ENCODE results near the gene SNIP1.

SNIP1 gene

DNA sequence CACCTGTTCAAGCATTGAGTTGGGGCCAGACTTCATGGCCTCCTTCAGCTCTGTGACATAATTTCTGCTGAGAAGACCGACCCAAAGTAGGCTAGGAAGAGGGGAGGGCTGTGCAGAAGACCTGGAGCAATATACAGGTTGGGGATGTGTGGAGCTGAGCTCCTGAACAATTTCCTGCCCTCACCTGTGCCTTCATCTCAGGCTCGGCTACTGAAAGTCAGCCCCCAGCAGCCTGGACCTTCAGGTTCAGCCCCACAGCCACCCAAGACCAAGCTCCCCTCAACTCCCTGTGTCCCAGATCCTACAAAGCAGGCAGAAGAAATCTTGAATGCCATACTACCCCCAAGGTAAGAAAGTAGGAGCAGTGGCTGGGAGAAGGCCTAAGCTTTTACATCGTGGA is 3.3 kb upstream of the SNIP1 start:
- WGBS = 92% methylated on average over 3 of the region's 3 CpGs
- Histone ChIP-seq H2BK15ac (ENCODE audit: low read depth, poor library complexity, severe bottlenecking) (no peak overlapping the region), H4K91ac (ENCODE audit: low read length) (no peak overlapping the region), H3K4ac (ENCODE audit: low read depth in 1 of 2, low read length in 2 of 2) (peak overlapping the region in 1 of 2 experiments; percentile 55), H2BK5ac (ENCODE audit: low read depth, low read length, poor library complexity, severe bottlenecking) (no peak overlapping the region), H3K27ac (ENCODE audit: low read length, poor library complexity, severe bottlenecking) (no peak overlapping the region), H2BK12ac (ENCODE audit: low read length in 2 of 2) (peak overlapping the region in 1 of 2 experiments; percentile 51), H3K4me1 (ENCODE audit: control insufficient read depth, insufficient read depth, low read depth, low read length) (peaks cover 16% of the 10 kb centered on the region), H3K4me2 (ENCODE audit: low read length, poor library complexity, severe bottlenecking) (peak overlapping the region; percentile 51), H3K14ac (ENCODE audit: low read length in 2 of 2) (peak overlapping the region in 1 of 2 experiments; percentile 14), H3K4me3 (ENCODE audit: insufficient read depth in 1 of 2, low read depth in 1 of 2, low read length in 2 of 2) (peak overlapping the region in 1 of 2 experiments; percentile 75), H2AFZ (ENCODE audit: low read depth, low read length) (no peak overlapping the region), H2AK5ac (ENCODE audit: low read length, severe bottlenecking) (no peak overlapping the region), H4K8ac (ENCODE audit: low read length) (peak overlapping the region; percentile 68), H3K36me3 (ENCODE audit: control insufficient read depth in 1 of 2, insufficient read depth in 2 of 2, low read depth in 1 of 2, low read length in 2 of 2) (peaks cover 16 to 19% of the 10 kb centered on the region in 2 experiments), H2BK120ac (ENCODE audit: low read depth, low read length) (no peak overlapping the region), H3K18ac (ENCODE audit: low read depth in 1 of 2, low read length in 2 of 2) (peak overlapping the region in 1 of 2 experiments; percentile 42), H3K9ac (ENCODE audit: low read length) (peak overlapping the region; percentile 87), H3K27me3 (ENCODE audit: control insufficient read depth in 1 of 2, insufficient read depth in 1 of 2, low read length in 2 of 2) (no peaks in the 10 kb centered on the region), H3K23ac (ENCODE audit: low read length in 2 of 2) (no peak overlapping the region), H3K9me3 (ENCODE audit: control insufficient read depth, low read length) (no peaks in the 10 kb centered on the region), H3K79me1 (replicated peaks; ENCODE audit: low read length, poor library complexity, severe bottlenecking) (peaks cover 4% of the 10 kb centered on the region)
- no peak for DNase-seq

- 19% methylated on average over 31 of the region's 31 CpGs for WGBS
- Histone ChIP-seq H3K27ac (ENCODE audit: low read length, poor library complexity, severe bottlenecking) (no peak within 1 kb of the TSS), H2BK12ac (ENCODE audit: low read length in 2 of 2) (peak within 1 kb of the TSS in 1 of 2 experiments; percentile 51)
Measured at GRCh38 chr1:37556712-37557196, 2.7 kb upstream of the SNIP1 start, which contains the start of gene DNALI1. Gene DNALI1, plus strand, starts transcription at chr1:37556940. Its CDS starts 55 bp downstream, at chr1:37556995.

DNA sequence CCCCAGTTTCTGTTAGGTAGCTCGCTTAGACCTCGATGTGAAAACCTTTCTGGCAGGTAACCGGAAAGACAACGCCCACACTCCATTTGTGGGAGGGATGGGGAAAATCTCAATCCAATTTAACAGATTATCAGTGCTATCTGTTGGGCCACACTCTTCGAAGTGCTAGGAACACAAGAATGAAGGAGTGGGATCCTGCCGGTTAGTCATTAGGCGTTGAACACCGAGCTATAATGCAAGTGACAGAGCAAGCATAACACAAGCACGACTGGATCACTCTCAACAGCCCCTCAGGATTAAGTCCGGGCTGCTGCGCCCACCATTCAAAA is 531 bp downstream of the SNIP1 start:
- no peak for DNase-seq
- no peak overlapping the region for H2BK120ac ChIP-seq (ENCODE audit: low read depth, low read length)
- H3K14ac ChIP-seq (ENCODE audit: low read length in 2 of 2) = peak overlapping the region in 1 of 2 experiments; percentile 80
- peak overlapping the region; percentile 20 to 88 for H3K4ac ChIP-seq (ENCODE audit: low read depth in 1 of 2, low read length in 2 of 2)
- H3K36me3 ChIP-seq (ENCODE audit: control insufficient read depth in 1 of 2, insufficient read depth in 2 of 2, low read depth in 1 of 2, low read length in 2 of 2) = peaks cover 9 to 27% of the 10 kb centered on the region in 2 experiments
- peak overlapping the region; percentile 90 for H2AFZ ChIP-seq (ENCODE audit: low read depth, low read length)
- H3K23ac ChIP-seq (ENCODE audit: low read length in 2 of 2) = no peak overlapping the region
- peak overlapping the region; percentile 81 for H2BK5ac ChIP-seq (ENCODE audit: low read depth, low read length, poor library complexity, severe bottlenecking)
- peak overlapping the region in 1 of 2 experiments; percentile 64 for H2BK12ac ChIP-seq (ENCODE audit: low read length in 2 of 2)
- no peaks in the 10 kb centered on the region for H3K9me3 ChIP-seq (ENCODE audit: control insufficient read depth, low read length)
- no peak overlapping the region for H3K27ac ChIP-seq (ENCODE audit: low read length, poor library complexity, severe bottlenecking)
- H3K4me3 ChIP-seq (ENCODE audit: insufficient read depth in 1 of 2, low read depth in 1 of 2, low read length in 2 of 2) = peak overlapping the region; percentile 96
- H4K8ac ChIP-seq (ENCODE audit: low read length) = peak overlapping the region; percentile 90
- peaks cover 15% of the 10 kb centered on the region for H3K4me1 ChIP-seq (ENCODE audit: control insufficient read depth, insufficient read depth, low read depth, low read length)
- peaks cover 11% of the 10 kb centered on the region for H3K79me1 ChIP-seq (replicated peaks; ENCODE audit: low read length, poor library complexity, severe bottlenecking)
- no peak overlapping the region for H4K91ac ChIP-seq (ENCODE audit: low read length)
- 12% methylated on average over 11 of the region's 11 CpGs for WGBS
- peak overlapping the region in 1 of 2 experiments; percentile 90 for H3K18ac ChIP-seq (ENCODE audit: low read depth in 1 of 2, low read length in 2 of 2)
- no peaks in the 10 kb centered on the region for H3K27me3 ChIP-seq (ENCODE audit: control insufficient read depth in 1 of 2, insufficient read depth in 1 of 2, low read length in 2 of 2)
- H2BK15ac ChIP-seq (ENCODE audit: low read depth, poor library complexity, severe bottlenecking) = no peak overlapping the region
- H3K4me2 ChIP-seq (ENCODE audit: low read length, poor library complexity, severe bottlenecking) = peak overlapping the region; percentile 68
- peak overlapping the region; percentile 97 for H3K9ac ChIP-seq (ENCODE audit: low read length)
- H2AK5ac ChIP-seq (ENCODE audit: low read length, severe bottlenecking) = no peak overlapping the region

More at GRCh38 chr1:37556712-37557196, 2.7 kb upstream of the SNIP1 start, which contains the start of gene DNALI1:
- Histone ChIP-seq H3K4me1 (ENCODE audit: control insufficient read depth, insufficient read depth, low read depth, low read length) (peaks cover 17% of the 10 kb centered on the region), H2BK120ac (ENCODE audit: low read depth, low read length) (no peak within 1 kb of the TSS), H3K36me3 (ENCODE audit: control insufficient read depth in 1 of 2, insufficient read depth in 2 of 2, low read depth in 1 of 2, low read length in 2 of 2) (peaks cover 13 to 16% of the 10 kb centered on the region in 2 experiments), H3K18ac (ENCODE audit: low read depth in 1 of 2, low read length in 2 of 2) (peak within 1 kb of the TSS; percentile 42 to 46), H3K14ac (ENCODE audit: low read length in 2 of 2) (peak within 1 kb of the TSS in 1 of 2 experiments; percentile 14), H3K27me3 (ENCODE audit: control insufficient read depth in 1 of 2, insufficient read depth in 1 of 2, low read length in 2 of 2) (no peaks in the 10 kb centered on the region), H3K9me3 (ENCODE audit: control insufficient read depth, low read length) (no peaks in the 10 kb centered on the region), H2BK15ac (ENCODE audit: low read depth, poor library complexity, severe bottlenecking) (no peak within 1 kb of the TSS), H2AFZ (ENCODE audit: low read depth, low read length) (no peak within 1 kb of the TSS), H3K9ac (ENCODE audit: low read length) (peak within 1 kb of the TSS; percentile 87), H4K8ac (ENCODE audit: low read length) (peak within 1 kb of the TSS; percentile 82), H3K4me3 (ENCODE audit: insufficient read depth in 1 of 2, low read depth in 1 of 2, low read length in 2 of 2) (peak within 1 kb of the TSS; percentile 33 to 75), H3K79me1 (replicated peaks; ENCODE audit: low read length, poor library complexity, severe bottlenecking) (peaks cover 5% of the 10 kb centered on the region), H3K4ac (ENCODE audit: low read depth in 1 of 2, low read length in 2 of 2) (peak within 1 kb of the TSS in 1 of 2 experiments; percentile 55), H2BK5ac (ENCODE audit: low read depth, low read length, poor library complexity, severe bottlenecking) (no peak within 1 kb of the TSS), H3K4me2 (ENCODE audit: low read length, poor library complexity, severe bottlenecking) (peak within 1 kb of the TSS; percentile 51), H3K23ac (ENCODE audit: low read length in 2 of 2) (no peak within 1 kb of the TSS), H4K91ac (ENCODE audit: low read length) (no peak within 1 kb of the TSS), H2AK5ac (ENCODE audit: low read length, severe bottlenecking) (no peak within 1 kb of the TSS)
- peak; percentile 92 for DNase-seq

DNA sequence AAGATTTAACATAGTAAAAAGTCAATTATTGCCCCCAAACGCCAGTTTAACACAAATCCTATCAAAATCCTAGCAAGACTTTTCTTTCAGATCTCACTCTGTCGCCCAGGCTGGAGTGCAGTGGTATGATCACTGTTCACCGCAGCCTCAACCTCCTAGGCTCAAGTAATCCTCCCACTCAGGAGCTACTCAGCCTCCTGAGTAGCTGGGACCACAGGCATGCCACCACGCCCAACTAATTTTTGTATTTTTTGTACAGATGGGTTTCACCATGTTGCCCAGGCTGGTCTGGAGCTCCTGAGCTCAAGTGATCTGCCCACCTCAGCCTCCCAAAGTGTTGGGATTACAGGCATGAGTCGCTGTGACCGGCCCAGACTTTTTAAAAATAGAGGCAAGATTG is 4.8 kb downstream of the SNIP1 start:
- H4K8ac ChIP-seq (ENCODE audit: low read length) = no peak overlapping the region
- no peak overlapping the region for H3K27ac ChIP-seq (ENCODE audit: low read length, poor library complexity, severe bottlenecking)
- H3K9me3 ChIP-seq (ENCODE audit: control insufficient read depth, low read length) = no peaks in the 10 kb centered on the region
- H2BK5ac ChIP-seq (ENCODE audit: low read depth, low read length, poor library complexity, severe bottlenecking) = no peak overlapping the region
- peak overlapping the region; percentile 60 for H3K9ac ChIP-seq (ENCODE audit: low read length)
- H2AK5ac ChIP-seq (ENCODE audit: low read length, severe bottlenecking) = no peak overlapping the region
- H2BK120ac ChIP-seq (ENCODE audit: low read depth, low read length) = no peak overlapping the region
- H3K36me3 ChIP-seq (ENCODE audit: control insufficient read depth in 1 of 2, insufficient read depth in 2 of 2, low read depth in 1 of 2, low read length in 2 of 2) = peaks cover 27 to 56% of the 10 kb centered on the region in 2 experiments
- DNase-seq = no peak
- no peak overlapping the region for H3K23ac ChIP-seq (ENCODE audit: low read length in 2 of 2)
- H2AFZ ChIP-seq (ENCODE audit: low read depth, low read length) = no peak overlapping the region
- no peak overlapping the region for H3K4me2 ChIP-seq (ENCODE audit: low read length, poor library complexity, severe bottlenecking)
- 98% methylated on average over 4 of the region's 6 CpGs for WGBS
- H3K79me1 ChIP-seq (replicated peaks; ENCODE audit: low read length, poor library complexity, severe bottlenecking) = peaks cover 29% of the 10 kb centered on the region
- H3K14ac ChIP-seq (ENCODE audit: low read length in 2 of 2) = no peak overlapping the region
- H3K4ac ChIP-seq (ENCODE audit: low read depth in 1 of 2, low read length in 2 of 2) = no peak overlapping the region
- H3K4me3 ChIP-seq (ENCODE audit: insufficient read depth in 1 of 2, low read depth in 1 of 2, low read length in 2 of 2) = no peak overlapping the region
- H3K27me3 ChIP-seq (ENCODE audit: control insufficient read depth in 1 of 2, insufficient read depth in 1 of 2, low read length in 2 of 2) = no peaks in the 10 kb centered on the region
- peaks cover 6% of the 10 kb centered on the region for H3K4me1 ChIP-seq (ENCODE audit: control insufficient read depth, insufficient read depth, low read depth, low read length)
- no peak overlapping the region for H3K18ac ChIP-seq (ENCODE audit: low read depth in 1 of 2, low read length in 2 of 2)
- H4K91ac ChIP-seq (ENCODE audit: low read length) = no peak overlapping the region
- H2BK15ac ChIP-seq (ENCODE audit: low read depth, poor library complexity, severe bottlenecking) = no peak overlapping the region
- H2BK12ac ChIP-seq (ENCODE audit: low read length in 2 of 2) = no peak overlapping the region
